ENCODE results near the gene PDGFRA.
"Not testable (repeated sequence)": the region's sequence is repeated elsewhere in the genome, so short reads cannot be mapped to it uniquely, and the experiment has no call there.

Gene PDGFRA

DNA sequence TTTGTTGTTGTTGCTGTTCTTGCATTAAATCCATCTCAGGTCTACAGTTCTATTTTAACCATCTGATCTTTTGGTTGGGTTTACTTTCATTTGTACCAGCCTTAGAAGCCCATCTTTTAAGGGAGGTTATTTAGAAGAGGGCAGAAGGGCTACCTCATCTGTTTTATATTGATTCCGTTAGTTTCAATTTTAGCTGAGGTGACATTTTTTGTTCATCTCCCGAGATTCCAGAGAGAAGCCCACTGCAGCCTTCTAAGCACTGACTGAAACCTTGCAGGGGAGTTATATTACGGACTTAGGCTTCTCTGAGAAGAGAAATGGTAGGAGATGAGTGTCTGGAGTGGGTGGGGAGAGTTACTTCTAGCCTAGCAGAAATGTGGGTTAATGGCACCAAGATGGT lies 101.8 kb downstream of the PDGFRA start:
- in situ Hi-C loops (cut with MboI; ENCODE audit: low sequenced_read_pairs, unreplicated experiment): no loop called here
- TF ChIP-seq, protein P1, sequence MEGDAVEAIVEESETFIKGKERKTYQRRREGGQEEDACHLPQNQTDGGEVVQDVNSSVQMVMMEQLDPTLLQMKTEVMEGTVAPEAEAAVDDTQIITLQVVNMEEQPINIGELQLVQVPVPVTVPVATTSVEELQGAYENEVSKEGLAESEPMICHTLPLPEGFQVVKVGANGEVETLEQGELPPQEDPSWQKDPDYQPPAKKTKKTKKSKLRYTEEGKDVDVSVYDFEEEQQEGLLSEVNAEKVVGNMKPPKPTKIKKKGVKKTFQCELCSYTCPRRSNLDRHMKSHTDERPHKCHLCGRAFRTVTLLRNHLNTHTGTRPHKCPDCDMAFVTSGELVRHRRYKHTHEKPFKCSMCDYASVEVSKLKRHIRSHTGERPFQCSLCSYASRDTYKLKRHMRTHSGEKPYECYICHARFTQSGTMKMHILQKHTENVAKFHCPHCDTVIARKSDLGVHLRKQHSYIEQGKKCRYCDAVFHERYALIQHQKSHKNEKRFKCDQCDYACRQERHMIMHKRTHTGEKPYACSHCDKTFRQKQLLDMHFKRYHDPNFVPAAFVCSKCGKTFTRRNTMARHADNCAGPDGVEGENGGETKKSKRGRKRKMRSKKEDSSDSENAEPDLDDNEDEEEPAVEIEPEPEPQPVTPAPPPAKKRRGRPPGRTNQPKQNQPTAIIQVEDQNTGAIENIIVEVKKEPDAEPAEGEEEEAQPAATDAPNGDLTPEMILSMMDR (IDR thresholded peaks at IDR 0.05; ENCODE audit: borderline replicate concordance, control extremely low read depth, extremely low read depth, insufficient read depth, missing control alignments): no peak

DNA sequence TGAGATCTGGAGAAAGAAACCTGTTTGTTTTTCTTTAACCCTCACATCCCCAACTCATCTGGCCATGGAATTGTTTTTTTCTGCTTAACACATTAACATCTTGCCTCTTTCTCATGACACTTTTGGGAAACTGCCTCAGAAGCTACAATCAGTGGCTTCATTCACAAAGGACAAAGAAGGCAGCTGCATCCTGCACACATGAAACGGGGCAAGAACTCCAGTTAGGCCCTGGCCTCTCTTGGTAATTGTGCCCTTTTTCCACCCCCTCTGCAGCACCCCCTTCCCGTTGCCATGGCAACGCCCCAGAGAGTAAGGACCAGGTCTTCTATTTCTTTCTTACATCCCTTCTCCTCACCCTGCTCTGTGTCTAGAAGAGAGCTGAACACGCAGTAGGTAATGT lies 103.4 kb downstream of the PDGFRA start:
- in situ Hi-C loops (cut with MboI; ENCODE audit: low sequenced_read_pairs, unreplicated experiment): no loop called here
- TF ChIP-seq, protein P1 (IDR thresholded peaks at IDR 0.05; ENCODE audit: borderline replicate concordance, control extremely low read depth, extremely low read depth, insufficient read depth, missing control alignments): no peak
- DNase-seq (ENCODE audit: low spot score): no peak

More for the DNA sequence above, 101.8 kb downstream of the PDGFRA start:
- DNase-seq (ENCODE audit: low spot score): no peak

DNA sequence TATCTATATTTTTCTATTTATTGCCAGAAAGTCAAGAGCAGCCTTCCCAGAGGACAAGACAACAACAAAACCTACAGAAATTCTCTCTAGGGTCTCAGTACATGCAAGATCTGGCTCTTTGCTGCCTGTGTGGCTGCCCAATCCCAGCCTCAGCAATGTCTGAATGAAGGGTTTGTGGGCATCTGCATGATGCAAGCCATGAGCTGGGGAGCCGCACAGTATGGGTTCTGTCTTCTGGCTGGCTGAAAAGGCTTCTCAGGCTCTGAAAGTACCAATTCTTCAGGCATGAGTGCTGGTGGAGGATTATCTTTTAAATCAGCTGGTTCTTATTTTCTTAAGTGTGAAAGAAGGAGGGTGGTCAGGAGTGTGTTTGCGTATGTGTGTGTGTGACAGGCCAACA lies 104.6 kb downstream of the PDGFRA start:
- DNase-seq (ENCODE audit: low spot score): no peak
- in situ Hi-C loops (cut with MboI; ENCODE audit: low sequenced_read_pairs, unreplicated experiment): no loop called here
- TF ChIP-seq, protein P1 (IDR thresholded peaks at IDR 0.05; ENCODE audit: borderline replicate concordance, control extremely low read depth, extremely low read depth, insufficient read depth, missing control alignments): no peak

DNA sequence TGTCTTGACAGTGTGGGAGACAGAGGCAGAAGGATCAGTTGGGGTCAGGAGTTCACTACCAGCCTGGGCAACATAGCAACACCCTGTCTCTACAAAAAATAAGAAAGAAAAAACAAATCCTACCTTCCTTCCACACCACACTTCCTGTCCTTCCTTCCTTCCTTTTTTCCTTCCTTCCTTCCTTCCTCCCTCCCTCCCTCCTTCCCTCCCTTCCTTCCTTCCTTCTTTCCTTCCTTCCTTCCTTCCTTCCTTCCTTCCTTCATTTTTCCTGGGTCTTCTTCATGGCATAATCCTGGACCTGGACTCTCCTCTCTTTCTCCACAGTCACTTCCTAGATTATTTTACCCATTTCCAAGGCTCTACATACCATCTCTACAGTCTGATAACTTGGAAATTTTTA lies 105.7 kb downstream of the PDGFRA start:
- in situ Hi-C loops (cut with MboI; ENCODE audit: low sequenced_read_pairs, unreplicated experiment): not testable (repeated sequence)

DNA sequence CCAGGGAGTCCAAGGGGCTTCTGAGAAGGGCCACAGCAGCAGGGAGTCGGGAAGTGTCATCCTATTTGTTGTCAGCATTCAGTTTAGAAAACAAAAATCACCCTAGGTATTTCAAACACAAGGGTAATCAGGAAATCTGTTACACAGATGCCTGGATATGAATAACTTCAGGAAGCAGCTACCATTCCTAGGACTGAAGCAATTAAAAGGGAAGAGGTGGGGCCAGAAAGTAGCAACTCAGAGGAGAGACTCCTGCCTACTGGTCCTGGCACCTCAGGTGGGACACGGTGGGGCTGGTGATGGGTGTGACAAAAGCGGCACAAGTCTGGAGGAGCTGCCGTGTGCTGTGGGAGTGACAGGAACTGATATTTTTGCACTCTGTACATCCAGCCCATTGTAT lies 107.9 kb downstream of the PDGFRA start:
- no peak for DNase-seq (ENCODE audit: low spot score)
- in situ Hi-C loops (cut with MboI; ENCODE audit: low sequenced_read_pairs, unreplicated experiment): no loop called here
- TF ChIP-seq, protein P1 (IDR thresholded peaks at IDR 0.05; ENCODE audit: borderline replicate concordance, control extremely low read depth, extremely low read depth, insufficient read depth, missing control alignments): no peak

More for the DNA sequence above, 105.7 kb downstream of the PDGFRA start:
- not testable (repeated sequence) for DNase-seq (ENCODE audit: low spot score)

DNA sequence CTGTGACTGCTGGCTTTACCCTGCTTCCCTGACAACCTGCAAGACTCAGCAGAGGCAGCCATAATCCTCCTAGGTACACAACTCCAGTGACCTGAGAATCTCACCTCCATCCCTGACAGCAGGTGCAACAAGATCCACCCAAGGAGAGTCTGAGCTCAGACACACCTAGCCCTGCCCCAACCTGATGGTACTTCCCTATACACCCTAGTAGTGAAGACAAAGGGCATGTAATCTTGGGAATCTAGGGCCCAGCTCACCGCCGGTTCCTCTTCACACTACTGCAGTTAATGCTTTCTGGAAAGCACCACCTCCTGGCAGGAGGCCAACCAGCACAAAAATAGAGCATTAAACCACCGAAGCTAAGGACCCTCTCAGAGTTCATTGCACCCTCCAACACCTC lies 113.0 kb downstream of the PDGFRA start:
- in situ Hi-C loops (cut with MboI; ENCODE audit: low sequenced_read_pairs, unreplicated experiment); DNase-seq (ENCODE audit: low spot score): not testable (repeated sequence)
